Naive thymus-derived CD4-positive, alpha-beta T cell (primary cell): ENCODE data around the gene JHY. TPM values are rescaled to one million over a fixed set of nuclear protein-coding genes. Genes with fewer than 3 reads are reported as not detected.

Experiments
- ATAC-seq: fragments of 150-1000 bp; cut with Tn5 transposase; 2 replicates; pipeline ENCODE4 v1.10.0; 2021; ENCODE audit warnings: mild to moderate bottlenecking, moderate library complexity
- CTCF ChIA-PET: fragments of 350-600 bp; sonication (Branson Sonifier 250); formaldehyde crosslinking; loops from one replicate; lab custom pipeline; 2021; ENCODE audit warnings: antibody characterized with exemption; lab: Charles Lee
- POLR2A ChIA-PET: fragments of 350-600 bp; sonication (Branson Sonifier 250); formaldehyde crosslinking; loops from one replicate; lab custom pipeline; 2021; ENCODE audit warnings: antibody characterized with exemption, inconsistent platforms; lab: Charles Lee
- DNase-seq, 9 donors: peaks; one replicate each; pipeline versions ENCODE4 v3.0.0 to v3.0.0-alpha.2; 2020 to 2022; ENCODE audit warnings: mixed read lengths in 1 of 9
- H3K27ac ChIP-seq: one replicate; pipeline ENCODE4 v1.7.0; 2013; ENCODE audit warnings: mild to moderate bottlenecking, low read depth, low read length, moderate library complexity
- H3K27me3 ChIP-seq, 2 donors: one replicate each; pipeline ENCODE4 v1.7.0; 2013; ENCODE audit warnings: low read length in 2 of 2, mild to moderate bottlenecking in 2 of 2, moderate library complexity in 2 of 2; ENCODE audit not compliant: control insufficient read depth in 2 of 2, insufficient read depth in 2 of 2
- H3K36me3 ChIP-seq, 3 experiments: 1 replicate in 2 of 3; 2 replicates in 1 of 3; pipeline ENCODE4 v1.7.0; 2013; ENCODE audit warnings: low read length in 3 of 3, mild to moderate bottlenecking in 3 of 3, moderate library complexity in 1 of 3; ENCODE audit not compliant: insufficient read depth in 3 of 3, control insufficient read depth in 2 of 3
- H3K4me1 ChIP-seq, 2 donors: one replicate each; pipeline ENCODE4 v1.7.0; 2013; ENCODE audit warnings: low read length in 2 of 2, mild to moderate bottlenecking in 2 of 2, moderate library complexity in 1 of 2; ENCODE audit not compliant: control insufficient read depth in 2 of 2, insufficient read depth in 2 of 2
- H3K4me3 ChIP-seq: 2 replicates; pipeline ENCODE4 v1.7.0; 2013; ENCODE audit warnings: mild to moderate bottlenecking, low read length
- H3K9me3 ChIP-seq, 3 experiments: 1 replicate in 2 of 3; 2 replicates in 1 of 3; pipeline ENCODE4 v1.7.0; 2013; ENCODE audit warnings: low read length in 3 of 3; ENCODE audit not compliant: control insufficient read depth in 2 of 3
- H3K27ac Mint-ChIP-seq, 9 donors: one replicate each; pipeline ENCODE4 v1.8.0; 2020 to 2022; ENCODE audit warnings: mixed read lengths in 9 of 9, mild to moderate bottlenecking in 8 of 9, moderate library complexity in 5 of 9, inconsistent platforms in 2 of 9
- H3K27me3 Mint-ChIP-seq, 5 donors: one replicate each; pipeline ENCODE4 v1.8.0; 2021 to 2022; ENCODE audit warnings: mixed read lengths in 5 of 5, mild to moderate bottlenecking in 1 of 5
- H3K36me3 Mint-ChIP-seq, 5 donors: one replicate each; pipeline ENCODE4 v1.8.0; 2020 to 2022; ENCODE audit warnings: mixed read lengths in 5 of 5, mild to moderate bottlenecking in 3 of 5, inconsistent platforms in 1 of 5
- H3K4me1 Mint-ChIP-seq, 7 donors: one replicate each; pipeline ENCODE4 v1.8.0; 2020 to 2022; ENCODE audit warnings: mixed read lengths in 7 of 7, mild to moderate bottlenecking in 3 of 7, inconsistent platforms in 1 of 7
- H3K4me3 Mint-ChIP-seq, 10 donors: one replicate each; pipeline ENCODE4 v1.8.0; 2020 to 2022; ENCODE audit warnings: mild to moderate bottlenecking in 10 of 10, mixed read lengths in 10 of 10, moderate library complexity in 6 of 10, inconsistent platforms in 2 of 10
- H3K9me3 Mint-ChIP-seq, 11 donors: one replicate each; pipeline ENCODE4 v1.8.0; 2020 to 2022; ENCODE audit warnings: mixed read lengths in 11 of 11, mild to moderate bottlenecking in 4 of 11, inconsistent platforms in 1 of 11, moderate library complexity in 1 of 11
- intact Hi-C, 2 donors: fragments of 100-400 bp; cut with micrococcal nuclease; formaldehyde crosslinking; loops; one replicate each; pipeline ENCODE4 v1.15.1; 2023
- polyA plus RNA-seq, 2 donors: library from polyadenylated mRNA; unstranded; fragments of 300-500 nt; fragmentation: Illumina TruSeq; gene quantifications; one replicate each; pipeline ENCODE4 v1.2.3, GENCODE V29; 2021
- total RNA-seq, 6 experiments: library from RNA in 5 of 6; stranded (reverse) in 5 of 6; gene quantifications; 1 replicate in 5 of 6; 2 replicates in 1 of 6; pipeline ENCODE4 v1.2.3 and lab custom pipeline; 2021 to 2026

The JHY gene
- total and polyA plus RNA-seq, 7 experiments from 2014 or later: 2.1 to 5.0 (median 4.1) TPM

DNA sequence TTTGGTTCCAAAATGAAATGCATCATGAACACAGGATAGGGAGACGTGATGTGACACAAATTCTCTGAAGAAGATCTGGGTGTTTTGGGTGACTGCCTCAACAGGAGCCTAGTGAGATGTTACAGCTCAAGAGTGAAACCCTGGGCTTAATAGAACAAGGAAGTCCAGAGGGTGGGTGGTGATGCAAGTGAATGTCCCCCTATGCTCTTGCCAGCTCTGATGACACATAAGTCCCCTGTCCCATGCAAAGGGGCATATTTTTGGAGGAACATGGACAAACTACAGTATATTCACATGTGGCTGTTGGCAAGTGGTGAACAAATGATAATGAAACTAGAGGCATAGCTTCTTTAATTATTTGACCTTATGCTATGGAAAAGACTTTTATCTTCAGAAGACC, 35.1 kb upstream of the JHY start:
- H3K4me3 Mint-ChIP-seq: no peak overlapping the region
- H3K27me3 Mint-ChIP-seq: peaks cover 0 to 3% (median 0%) of the 10 kb centered on the region in 5 donors
- Histone ChIP-seq H3K27me3 (no peaks in the 10 kb centered on the region), H3K27ac (no peak overlapping the region), H3K9me3 (no peaks in the 10 kb centered on the region), H3K4me1 (peaks cover 40 to 93% of the 10 kb centered on the region in 2 donors), H3K4me3 (no peak overlapping the region), H3K36me3 (no peaks in the 10 kb centered on the region)
- H3K9me3 Mint-ChIP-seq: peaks cover 0 to 11% (median 0%) of the 10 kb centered on the region in 11 donors
- intact Hi-C loops: no loop called here
- POLR2A ChIA-PET: interaction anchor here (0.6 to 1.7 kb wide), 5 partner anchors 8 to 215 kb away, joined by 3 to 6 read pairs (median 4); partner anchors contain the start of gene HSPA8
- DNase-seq (no peak), ATAC-seq (no peak)
- H3K4me1 Mint-ChIP-seq: peaks cover 40 to 69% (median 55%) of the 10 kb centered on the region in 7 donors
- H3K36me3 Mint-ChIP-seq: peaks cover 3 to 13% (median 7%) of the 10 kb centered on the region in 5 donors
- peak overlapping the region in 2 of 9 donors; percentile 10 to 24 for H3K27ac Mint-ChIP-seq
- CTCF ChIA-PET: interaction anchor here (0.6 to 1.1 kb wide), 3 partner anchors 11 to 51 kb away, joined by 3 to 4 read pairs (median 4); no protein-coding TSS in a partner anchor

DNA sequence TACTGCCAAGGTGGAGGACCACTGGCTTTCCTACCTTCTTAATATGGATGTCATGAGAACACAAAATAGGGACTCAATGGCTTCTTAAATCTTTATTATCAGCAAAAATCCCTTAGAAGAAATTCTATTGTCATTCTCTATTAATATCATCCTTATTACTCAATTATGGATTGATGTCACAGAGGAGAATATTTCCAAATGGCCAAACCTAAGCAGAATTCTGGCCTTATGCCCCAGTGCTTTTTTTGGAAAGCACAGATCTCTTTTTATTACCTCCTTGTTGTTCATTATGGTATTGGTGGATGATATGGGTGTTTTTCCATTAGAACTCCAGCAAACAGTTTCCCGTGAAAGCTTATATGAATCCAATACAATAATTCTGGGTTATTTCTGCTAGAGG, 34.4 kb upstream of the JHY start:
- DNase-seq: no peak
- CTCF ChIA-PET: interaction anchor here (0.8 to 0.9 kb wide), 2 partner anchors 9 to 12 kb away, joined by 3 read pairs; no protein-coding TSS in a partner anchor
- Histone ChIP-seq H3K9me3 (no peaks in the 10 kb centered on the region), H3K4me1 (peaks cover 39 to 93% of the 10 kb centered on the region in 2 donors), H3K27ac (no peak overlapping the region), H3K27me3 (no peaks in the 10 kb centered on the region), H3K36me3 (no peaks in the 10 kb centered on the region), H3K4me3 (no peak overlapping the region)
- POLR2A ChIA-PET: no interaction called here
- intact Hi-C loops: no loop called here
- Mint-ChIP-seq H3K4me1 (peaks cover 36 to 66% (median 52%) of the 10 kb centered on the region in 7 donors), H3K9me3 (peaks cover 0 to 7% (median 0%) of the 10 kb centered on the region in 11 donors), H3K27ac (peak overlapping the region in 1 of 9 donors; percentile 53), H3K4me3 (no peak overlapping the region), H3K27me3 (peaks cover 0 to 3% (median 0%) of the 10 kb centered on the region in 5 donors), H3K36me3 (peaks cover 3 to 13% (median 5%) of the 10 kb centered on the region in 5 donors)
- no peak for ATAC-seq

DNA sequence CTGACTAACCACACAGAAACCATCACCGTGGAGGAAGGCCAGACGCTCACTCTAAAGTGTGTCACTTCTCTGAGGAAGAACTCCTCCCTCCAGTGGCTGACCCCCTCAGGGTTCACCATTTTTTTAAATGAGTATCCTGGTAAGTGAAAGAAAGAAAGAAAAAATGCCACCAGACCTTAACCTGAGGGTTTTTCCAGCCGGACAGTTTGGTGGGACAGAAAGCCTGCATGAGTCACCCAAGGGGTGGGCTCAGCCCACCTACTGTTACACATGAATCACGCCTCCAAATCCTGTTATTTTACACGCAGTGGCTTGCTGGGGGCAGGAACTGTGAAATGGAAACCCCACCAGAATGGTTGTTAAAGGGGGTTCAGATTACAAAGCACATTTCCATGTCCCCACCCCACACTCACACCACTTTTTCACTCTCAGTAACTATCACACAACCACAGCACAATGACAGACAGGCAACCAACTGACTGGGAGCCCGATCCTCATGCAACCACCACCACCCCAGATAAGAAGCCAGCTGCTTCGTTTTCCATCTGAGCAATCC, 32.4 kb upstream of the JHY start:
- Mint-ChIP-seq H3K9me3 (peaks cover 0 to 2% (median 0%) of the 10 kb centered on the region in 11 donors), H3K27me3 (peaks cover 0 to under 1% (median 0%) of the 10 kb centered on the region in 5 donors), H3K4me3 (peak overlapping the region in 4 of 10 donors; percentile 1 to 37 (median 15)), H3K36me3 (peaks cover 0 to 9% (median 3%) of the 10 kb centered on the region in 5 donors), H3K27ac (peak overlapping the region in 7 of 9 donors; percentile 37 to 93 (median 74)), H3K4me1 (peaks cover 21 to 52% (median 36%) of the 10 kb centered on the region in 7 donors)
- peak in 1 of 9 donors; percentile 25 for DNase-seq
- CTCF ChIA-PET: interaction anchor here (0.6 to 8.1 kb wide), 3 partner anchors 9 to 95 kb away, joined by 3 to 248 read pairs (median 7); no protein-coding TSS in a partner anchor
- Histone ChIP-seq H3K36me3 (no peaks in the 10 kb centered on the region), H3K27ac (no peak overlapping the region), H3K4me1 (peaks cover 23 to 78% of the 10 kb centered on the region in 2 donors), H3K4me3 (no peak overlapping the region), H3K9me3 (no peaks in the 10 kb centered on the region), H3K27me3 (no peaks in the 10 kb centered on the region)
- intact Hi-C loops: loop anchor here in 1 of 2 donors (5.0 kb wide), 1 partner anchor 38 kb away; no protein-coding TSS in a partner anchor
- POLR2A ChIA-PET: interaction anchor here (0.6 to 4.5 kb wide), 2 partner anchors 9 to 32 kb away, joined by 6 to 77 read pairs; partner anchors contain the start of gene CRTAM
- peak; percentile 26 for ATAC-seq

DNA sequence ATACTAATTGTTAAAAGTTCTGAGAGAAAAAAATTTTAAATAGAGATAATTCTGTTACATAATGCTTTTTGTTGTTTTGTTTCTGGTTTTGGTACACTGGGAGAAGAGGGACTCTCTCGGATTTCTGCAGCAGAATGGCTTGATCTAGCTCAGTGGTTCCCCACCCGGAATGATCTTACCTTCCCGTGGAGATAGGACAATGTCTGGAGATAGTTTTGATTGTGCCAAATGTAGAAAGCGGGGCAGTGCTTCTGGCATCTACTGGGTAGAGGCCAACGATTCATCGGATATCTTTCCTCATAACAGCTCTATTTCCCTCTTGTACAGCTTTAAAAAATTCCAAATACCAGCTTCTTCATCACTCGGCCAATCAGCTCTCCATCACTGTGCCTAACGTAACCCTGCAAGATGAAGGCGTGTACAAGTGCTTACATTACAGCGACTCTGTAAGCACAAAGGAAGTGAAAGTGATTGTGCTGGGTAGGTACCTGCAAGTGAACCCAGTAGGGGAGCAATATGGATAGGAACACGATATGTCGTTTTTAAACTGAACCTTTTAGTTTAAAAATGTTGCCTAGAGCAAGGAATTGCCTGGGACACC, 31.1 kb upstream of the JHY start:
- peaks cover 22 to 47% (median 32%) of the 10 kb centered on the region in 7 donors for H3K4me1 Mint-ChIP-seq
- intact Hi-C loops: loop anchor here (1.0 to 5.0 kb wide), 2 partner anchors 8 to 39 kb away; no protein-coding TSS in a partner anchor
- peak overlapping the region; percentile 66 for H3K27ac ChIP-seq
- CTCF ChIA-PET: interaction anchor here (0.7 to 8.1 kb wide), 15 partner anchors 12 to 252 kb away, joined by 3 to 248 read pairs (median 9); partner anchors contain the start of gene CRTAM
- peak overlapping the region; percentile 45 for H3K4me3 ChIP-seq
- ATAC-seq (peak; percentile 87), DNase-seq (peak in 7 of 9 donors; percentile 44 to 66 (median 60))
- peaks cover 21 to 66% of the 10 kb centered on the region in 2 donors for H3K4me1 ChIP-seq
- peak overlapping the region; percentile 65 to 84 (median 80) for H3K4me3 Mint-ChIP-seq
- POLR2A ChIA-PET: interaction anchor here (0.6 to 4.5 kb wide), 16 partner anchors 10 to 249 kb away, joined by 3 to 77 read pairs (median 6); partner anchors contain the start of genes CRTAM and HSPA8
- H3K27me3 Mint-ChIP-seq: peaks cover 0 to 2% (median 0%) of the 10 kb centered on the region in 5 donors
- peak overlapping the region; percentile 58 to 95 (median 93) for H3K27ac Mint-ChIP-seq
- H3K36me3 ChIP-seq: peaks cover 0 to 7% (median 0%) of the 10 kb centered on the region in 3 experiments
- H3K36me3 Mint-ChIP-seq: peaks cover 0 to 7% (median 3%) of the 10 kb centered on the region in 5 donors
- H3K9me3 Mint-ChIP-seq: no peaks in the 10 kb centered on the region
- no peaks in the 10 kb centered on the region for H3K9me3 ChIP-seq
- no peaks in the 10 kb centered on the region for H3K27me3 ChIP-seq

DNA sequence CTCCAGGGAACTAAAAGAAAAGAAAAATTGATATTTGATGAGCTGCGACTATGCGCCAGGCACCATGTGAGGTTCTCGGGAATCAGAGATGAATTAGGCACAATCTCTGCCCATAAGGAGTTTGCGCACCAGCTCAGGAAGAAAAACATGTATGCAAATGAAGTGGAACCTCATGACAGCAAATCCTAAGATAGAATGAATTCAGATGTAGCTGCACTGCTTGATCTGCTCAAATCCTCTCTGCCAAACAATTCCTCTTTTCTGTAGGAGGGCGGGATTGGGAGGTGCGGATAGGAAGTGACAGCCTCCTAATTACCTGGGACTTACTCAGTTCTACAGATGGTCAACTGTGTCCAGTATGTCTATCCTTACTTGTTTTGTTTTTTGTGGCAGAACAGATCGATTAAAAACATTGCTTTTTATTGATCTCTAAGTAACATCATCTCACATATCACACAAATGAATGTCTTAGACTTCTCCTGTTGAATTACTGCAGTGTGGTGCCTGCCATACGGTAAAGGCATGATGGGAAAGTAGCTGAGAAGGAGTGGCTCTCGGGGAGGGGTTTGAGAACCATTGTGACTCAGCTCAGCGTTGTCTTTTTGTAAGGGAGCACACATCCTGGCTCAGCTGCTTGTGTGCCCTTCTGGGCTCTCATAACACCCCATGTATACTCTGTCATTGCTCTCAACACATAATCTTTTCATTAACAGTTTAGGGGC, 30.3 kb upstream of the JHY start:
- ATAC-seq (no peak), DNase-seq (peak in 4 of 9 donors; percentile 14 to 25 (median 21))
- Mint-ChIP-seq H3K27ac (peak overlapping the region; percentile 58 to 95 (median 93)), H3K4me1 (peaks cover 25 to 48% (median 32%) of the 10 kb centered on the region in 7 donors), H3K27me3 (peaks cover 0 to 2% (median 0%) of the 10 kb centered on the region in 5 donors), H3K9me3 (no peaks in the 10 kb centered on the region), H3K4me3 (peak overlapping the region; percentile 65 to 84 (median 80)), H3K36me3 (peaks cover 0 to 5% (median 3%) of the 10 kb centered on the region in 5 donors)
- ChIA-PET POLR2A (interaction anchor here (0.6 to 4.5 kb wide), 23 partner anchors 11 to 248 kb away, joined by 3 to 77 read pairs (median 4); partner anchors contain the start of genes CRTAM and HSPA8), CTCF (interaction anchor here (0.6 to 8.1 kb wide), 27 partner anchors 8 to 504 kb away, joined by 3 to 248 read pairs (median 6); partner anchors contain the start of gene CRTAM)
- H3K9me3 ChIP-seq: no peaks in the 10 kb centered on the region
- intact Hi-C loops: loop anchor here (2.0 to 5.0 kb wide), 2 partner anchors 13 to 40 kb away; partner anchors contain the start of gene CRTAM (in 1 of the 2)
- H3K36me3 ChIP-seq: peaks cover 0 to 7% (median 0%) of the 10 kb centered on the region in 3 experiments
- H3K4me3 ChIP-seq: peak overlapping the region; percentile 45
- no peaks in the 10 kb centered on the region for H3K27me3 ChIP-seq
- H3K27ac ChIP-seq: peak overlapping the region; percentile 66
- peaks cover 21 to 59% of the 10 kb centered on the region in 2 donors for H3K4me1 ChIP-seq
